ENCODE data around the gene RNF166.

RNF166 gene

GRCh38 chr16:88652762-88653063 lies 53.5 kb downstream of the RNF166 start:
- TF ChIP-seq, protein P1, sequence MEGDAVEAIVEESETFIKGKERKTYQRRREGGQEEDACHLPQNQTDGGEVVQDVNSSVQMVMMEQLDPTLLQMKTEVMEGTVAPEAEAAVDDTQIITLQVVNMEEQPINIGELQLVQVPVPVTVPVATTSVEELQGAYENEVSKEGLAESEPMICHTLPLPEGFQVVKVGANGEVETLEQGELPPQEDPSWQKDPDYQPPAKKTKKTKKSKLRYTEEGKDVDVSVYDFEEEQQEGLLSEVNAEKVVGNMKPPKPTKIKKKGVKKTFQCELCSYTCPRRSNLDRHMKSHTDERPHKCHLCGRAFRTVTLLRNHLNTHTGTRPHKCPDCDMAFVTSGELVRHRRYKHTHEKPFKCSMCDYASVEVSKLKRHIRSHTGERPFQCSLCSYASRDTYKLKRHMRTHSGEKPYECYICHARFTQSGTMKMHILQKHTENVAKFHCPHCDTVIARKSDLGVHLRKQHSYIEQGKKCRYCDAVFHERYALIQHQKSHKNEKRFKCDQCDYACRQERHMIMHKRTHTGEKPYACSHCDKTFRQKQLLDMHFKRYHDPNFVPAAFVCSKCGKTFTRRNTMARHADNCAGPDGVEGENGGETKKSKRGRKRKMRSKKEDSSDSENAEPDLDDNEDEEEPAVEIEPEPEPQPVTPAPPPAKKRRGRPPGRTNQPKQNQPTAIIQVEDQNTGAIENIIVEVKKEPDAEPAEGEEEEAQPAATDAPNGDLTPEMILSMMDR (IDR thresholded peaks at IDR 0.05): no peak

- TF ChIP-seq, protein P1 (IDR thresholded peaks at IDR 0.05): no peak
Measured at GRCh38 chr16:88651989-88652761, 54.0 kb downstream of the RNF166 start.

DNA sequence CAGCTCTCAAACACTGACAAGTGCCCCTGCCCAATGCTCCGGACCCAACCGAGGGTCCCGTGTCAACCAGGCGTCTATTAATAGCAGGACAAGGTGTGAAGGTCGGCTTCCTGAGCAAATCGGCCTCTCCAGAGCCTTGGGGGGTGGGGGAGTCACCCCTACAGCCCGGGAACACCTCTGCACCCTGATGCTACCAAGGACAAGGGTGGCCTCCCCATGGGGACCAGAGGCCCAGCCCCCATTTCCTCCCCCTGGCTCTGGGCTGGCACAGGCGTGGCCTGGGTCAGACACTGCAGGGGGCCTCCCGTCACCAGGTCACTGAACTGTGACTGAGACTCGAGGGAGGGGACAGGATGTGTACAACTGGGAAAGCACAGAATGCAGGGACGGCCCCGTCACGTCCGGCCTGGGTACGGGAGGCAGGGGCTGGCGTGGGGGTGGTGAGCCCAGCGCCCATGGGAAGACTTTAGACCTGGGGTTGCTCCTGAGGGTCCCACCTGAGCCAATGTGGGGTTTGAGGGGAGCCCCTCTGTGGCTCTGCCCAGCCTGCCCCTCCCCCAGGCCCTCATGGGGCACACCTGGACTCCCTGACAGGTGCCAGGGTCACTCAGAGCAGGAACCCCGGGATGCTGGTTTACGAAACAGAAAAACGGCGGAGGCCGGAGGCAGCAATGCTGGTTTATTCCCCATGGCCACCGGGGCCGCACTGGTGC lies 54.8 kb downstream of the RNF166 start:
- TF ChIP-seq, protein P1 (IDR thresholded peaks at IDR 0.05): no peak

- TF ChIP-seq, protein P1 (IDR thresholded peaks at IDR 0.05): no peak
Measured at GRCh38 chr16:88650749-88651275, 55.4 kb downstream of the RNF166 start, which contains the start of gene CYBA. CYBA (minus strand) TSS chr16:88651053; CDS start chr16:88651013, 40 bp downstream.

- TF ChIP-seq, protein P1 (IDR thresholded peaks at IDR 0.05): no peak
Measured at GRCh38 chr16:88649924-88650748, 56.1 kb downstream of the RNF166 start.

DNA sequence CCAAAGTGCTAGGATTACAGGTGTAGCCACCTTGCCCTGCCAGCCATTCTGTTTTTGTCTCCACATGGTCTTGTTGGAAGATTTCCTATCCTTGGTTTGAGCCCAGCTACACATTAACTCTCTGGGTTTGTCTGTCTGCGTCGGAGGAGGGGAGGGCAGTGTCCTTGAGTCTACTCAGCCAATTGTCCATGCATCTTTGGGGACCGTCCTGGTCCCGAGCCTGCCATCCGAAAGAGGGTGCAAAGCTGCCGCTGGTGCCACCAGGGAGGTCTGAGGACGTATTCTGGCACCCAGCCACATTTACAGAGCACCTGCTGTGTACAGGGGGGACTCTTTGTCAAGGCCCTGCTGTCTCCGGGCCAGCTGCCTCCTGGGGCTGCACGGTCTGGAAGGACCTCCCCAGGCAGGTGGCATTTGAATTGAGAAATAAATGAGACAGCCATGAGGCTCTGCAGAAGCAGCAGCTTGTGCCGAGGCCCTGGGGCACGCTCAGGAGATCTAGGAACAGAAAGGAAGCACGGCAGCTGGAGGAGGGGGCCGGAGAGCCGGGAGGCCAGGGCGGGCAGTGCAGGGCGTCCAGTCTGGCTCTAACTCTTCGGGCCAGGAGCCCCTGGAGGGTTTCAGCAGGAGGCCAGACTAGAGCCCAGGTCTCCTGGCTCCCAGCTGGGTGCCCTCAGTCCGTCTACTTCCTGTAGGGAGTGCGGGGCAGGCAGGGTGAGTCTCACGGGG lies 56.8 kb downstream of the RNF166 start:
- TF ChIP-seq, protein P1 (IDR thresholded peaks at IDR 0.05): no peak
